CD4-positive, alpha-beta T cell (primary cell): ENCODE measurements around the gene RBPJL. TPM values are rescaled to one million over a fixed set of nuclear protein-coding genes. Genes with fewer than 3 reads are reported as not detected.
A peak's percentile ranks its signal among the peaks of the same experiment; 100 is the strongest.

ENCODE experiments used
- ATAC-seq: fragments of 200-7000 bp; cut with Tn5 transposase; one replicate; pipeline ENCODE4 v1.10.0; 2022; ENCODE audit warnings: mild to moderate bottlenecking; ENCODE audit not compliant: poor library complexity
- CTCF ChIA-PET: fragments of 350-600 bp; sonication (Branson Sonifier 250); formaldehyde crosslinking; loops from one replicate; lab custom pipeline; 2021; ENCODE audit warnings: antibody characterized with exemption, inconsistent platforms; lab: Charles Lee
- POLR2A ChIA-PET: fragments of 350-600 bp; sonication (Branson Sonifier 250); formaldehyde crosslinking; loops from one replicate; lab custom pipeline; 2021; ENCODE audit warnings: antibody characterized with exemption, inconsistent platforms; lab: Charles Lee
- DNase-seq, 14 experiments: peaks; one replicate each; pipeline ENCODE4 v3.0.0-alpha.2; 2013 to 2020; ENCODE audit warnings: mixed read lengths in 2 of 14
- H3K27ac ChIP-seq, 2 donors: one replicate each; pipeline versions ENCODE4 v1.5.1 to v1.7.0; 2013; ENCODE audit warnings: low read length in 2 of 2, low read depth in 1 of 2, mild to moderate bottlenecking in 1 of 2
- H3K27me3 ChIP-seq, 2 experiments: 1 replicate in 1 of 2; 2 replicates in 1 of 2; pipeline versions ENCODE4 v1.6.1 to v1.7.0; 2013; ENCODE audit warnings: low read length in 2 of 2, control low read depth in 1 of 2, mild to moderate bottlenecking in 1 of 2, moderate library complexity in 1 of 2; ENCODE audit not compliant: insufficient read depth in 2 of 2, control insufficient read depth in 1 of 2
- H3K36me3 ChIP-seq: one replicate; pipeline ENCODE4 v1.6.1; 2013; ENCODE audit warnings: low read length, control low read depth; ENCODE audit not compliant: insufficient read depth
- H3K4me1 ChIP-seq: one replicate; pipeline ENCODE4 v1.6.1; 2013; ENCODE audit warnings: low read length, control low read depth; ENCODE audit not compliant: insufficient read depth
- H3K4me3 ChIP-seq: one replicate; pipeline ENCODE4 v1.5.1; 2013; ENCODE audit warnings: mild to moderate bottlenecking, low read length, moderate library complexity
- H3K9me3 ChIP-seq, 2 experiments: 1 replicate in 1 of 2; 2 replicates in 1 of 2; pipeline versions ENCODE4 v1.6.1 to v1.7.0; 2013; ENCODE audit warnings: low read length in 2 of 2, mild to moderate bottlenecking in 2 of 2, control low read depth in 1 of 2, moderate library complexity in 1 of 2; ENCODE audit not compliant: control insufficient read depth in 1 of 2, insufficient read depth in 1 of 2
- H3K27ac Mint-ChIP-seq: one replicate; pipeline ENCODE4 v1.8.0; 2020; ENCODE audit warnings: mixed read lengths
- H3K27me3 Mint-ChIP-seq: one replicate; pipeline ENCODE4 v1.8.0; 2021; ENCODE audit warnings: mixed read lengths
- H3K36me3 Mint-ChIP-seq: one replicate; pipeline ENCODE4 v1.8.0; 2021; ENCODE audit warnings: low read depth, mixed read lengths
- H3K4me1 Mint-ChIP-seq: one replicate; pipeline ENCODE4 v1.8.0; 2021; ENCODE audit warnings: low read depth, mixed read lengths
- H3K4me3 Mint-ChIP-seq: one replicate; pipeline ENCODE4 v1.8.0; 2020; ENCODE audit warnings: mild to moderate bottlenecking, mixed read lengths
- H3K9me3 Mint-ChIP-seq: one replicate; pipeline ENCODE4 v1.8.0; 2020; ENCODE audit warnings: mixed read lengths
- intact Hi-C, 2 experiments: fragments of 100-400 bp; cut with DNase I in 1 of 2; cut with micrococcal nuclease in 1 of 2; formaldehyde crosslinking; loops; one replicate each; pipeline versions ENCODE4 v1.15.1 to v1.9.0; 2023 to 2025; cut with DNase I, micrococcal nuclease
- total RNA-seq, 174 experiments: library from RNA in 2 of 174; stranded (reverse) in 2 of 174; gene quantifications; one replicate each; pipeline ENCODE4 v1.2.3 and lab custom pipeline; 2021 to 2026
- TF ChIP-seq, protein P1 (sequence below): fragments of 200-600 bp; IDR thresholded peaks from one replicate; pipeline ENCODE4 v1.8.0; 2022; ENCODE audit warnings: antibody characterized with exemption, mild to moderate bottlenecking

The RBPJL gene
- total RNA-seq, 2 experiments from 2014 or later = not detected

DNA sequence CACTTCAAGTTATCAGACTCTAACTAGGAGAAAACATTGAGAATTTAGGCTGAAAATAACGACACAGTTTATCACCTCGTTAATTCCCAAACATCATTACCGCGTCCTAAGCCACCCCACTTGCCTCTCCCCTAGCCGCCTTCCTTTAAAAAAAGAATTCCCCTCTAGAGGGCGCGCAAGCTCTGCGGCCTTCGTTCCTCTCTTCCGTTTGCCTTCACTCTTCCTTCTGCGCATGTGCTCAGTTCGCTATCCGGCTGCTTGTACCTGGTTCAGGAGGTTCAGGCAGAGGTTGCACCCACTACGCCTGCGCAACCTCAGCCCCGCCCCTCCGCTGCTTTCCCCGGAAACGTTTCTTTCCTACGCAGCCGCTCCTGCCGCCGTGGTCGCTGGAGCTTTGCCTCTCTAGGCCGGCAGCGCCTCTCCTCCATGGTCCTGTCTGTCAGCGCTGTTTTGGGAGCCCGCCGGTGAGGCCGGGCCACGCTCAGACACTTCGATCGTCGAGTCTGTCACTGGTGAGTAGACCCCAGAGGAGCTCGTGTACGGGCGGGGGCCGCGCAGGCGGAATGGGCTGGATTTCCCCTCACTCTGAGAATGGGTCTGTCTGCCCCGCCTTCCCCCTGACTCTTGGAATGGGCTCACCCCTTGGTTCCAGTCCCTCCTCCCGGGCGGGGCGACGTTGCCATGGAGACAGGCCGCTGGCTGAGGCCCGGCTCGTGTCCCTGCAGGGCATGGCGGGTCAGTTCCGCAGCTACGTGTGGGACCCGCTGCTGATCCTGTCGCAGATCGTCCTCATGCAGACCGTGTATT, 56.4 kb downstream of the RBPJL start, which contains the start of gene SYS1:
TSS of gene SYS1 (plus strand) at position 353 of the 807 bp plus-strand sequence. CDS start at position 729, 376 bp downstream.
- intact Hi-C loops = loop anchor here (1.0 to 2.0 kb wide), 8 partner anchors 10 to 408 kb away; partner anchors contain the start of gene PIGT (in 1 of the 2)
- peaks cover 38% of the 10 kb centered on the region for H3K36me3 Mint-ChIP-seq
- Histone ChIP-seq H3K27me3 (no peaks in the 10 kb centered on the region), H3K9me3 (no peaks in the 10 kb centered on the region), H3K4me3 (peak within 1 kb of the TSS; percentile 96), H3K4me1 (peaks cover 55% of the 10 kb centered on the region), H3K27ac (peak within 1 kb of the TSS; percentile 98 to 99), H3K36me3 (peaks cover 29% of the 10 kb centered on the region)
- TF ChIP-seq, protein P1, sequence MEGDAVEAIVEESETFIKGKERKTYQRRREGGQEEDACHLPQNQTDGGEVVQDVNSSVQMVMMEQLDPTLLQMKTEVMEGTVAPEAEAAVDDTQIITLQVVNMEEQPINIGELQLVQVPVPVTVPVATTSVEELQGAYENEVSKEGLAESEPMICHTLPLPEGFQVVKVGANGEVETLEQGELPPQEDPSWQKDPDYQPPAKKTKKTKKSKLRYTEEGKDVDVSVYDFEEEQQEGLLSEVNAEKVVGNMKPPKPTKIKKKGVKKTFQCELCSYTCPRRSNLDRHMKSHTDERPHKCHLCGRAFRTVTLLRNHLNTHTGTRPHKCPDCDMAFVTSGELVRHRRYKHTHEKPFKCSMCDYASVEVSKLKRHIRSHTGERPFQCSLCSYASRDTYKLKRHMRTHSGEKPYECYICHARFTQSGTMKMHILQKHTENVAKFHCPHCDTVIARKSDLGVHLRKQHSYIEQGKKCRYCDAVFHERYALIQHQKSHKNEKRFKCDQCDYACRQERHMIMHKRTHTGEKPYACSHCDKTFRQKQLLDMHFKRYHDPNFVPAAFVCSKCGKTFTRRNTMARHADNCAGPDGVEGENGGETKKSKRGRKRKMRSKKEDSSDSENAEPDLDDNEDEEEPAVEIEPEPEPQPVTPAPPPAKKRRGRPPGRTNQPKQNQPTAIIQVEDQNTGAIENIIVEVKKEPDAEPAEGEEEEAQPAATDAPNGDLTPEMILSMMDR = peak; percentile 92
- peaks cover 46% of the 10 kb centered on the region for H3K4me1 Mint-ChIP-seq
- no peaks in the 10 kb centered on the region for H3K27me3 Mint-ChIP-seq
- peak within 1 kb of the TSS; percentile 91 for H3K4me3 Mint-ChIP-seq
- peak; percentile 86 for ATAC-seq
- DNase-seq = peak; percentile 97 to 100 (median 99)
- POLR2A ChIA-PET = interaction anchor here (0.6 to 6.8 kb wide), 19 partner anchors 8 to 571 kb away, joined by 3 to 184 read pairs (median 6); partner anchors contain the start of genes DBNDD2, DNTTIP1, PCIF1 and PIGT
- no peaks in the 10 kb centered on the region for H3K9me3 Mint-ChIP-seq
- CTCF ChIA-PET = interaction anchor here (0.5 to 5.7 kb wide), 24 partner anchors 10 to 436 kb away, joined by 3 to 116 read pairs (median 5); partner anchors contain the start of genes PIGT and SDC4
- H3K27ac Mint-ChIP-seq = peak within 1 kb of the TSS; percentile 85

DNA sequence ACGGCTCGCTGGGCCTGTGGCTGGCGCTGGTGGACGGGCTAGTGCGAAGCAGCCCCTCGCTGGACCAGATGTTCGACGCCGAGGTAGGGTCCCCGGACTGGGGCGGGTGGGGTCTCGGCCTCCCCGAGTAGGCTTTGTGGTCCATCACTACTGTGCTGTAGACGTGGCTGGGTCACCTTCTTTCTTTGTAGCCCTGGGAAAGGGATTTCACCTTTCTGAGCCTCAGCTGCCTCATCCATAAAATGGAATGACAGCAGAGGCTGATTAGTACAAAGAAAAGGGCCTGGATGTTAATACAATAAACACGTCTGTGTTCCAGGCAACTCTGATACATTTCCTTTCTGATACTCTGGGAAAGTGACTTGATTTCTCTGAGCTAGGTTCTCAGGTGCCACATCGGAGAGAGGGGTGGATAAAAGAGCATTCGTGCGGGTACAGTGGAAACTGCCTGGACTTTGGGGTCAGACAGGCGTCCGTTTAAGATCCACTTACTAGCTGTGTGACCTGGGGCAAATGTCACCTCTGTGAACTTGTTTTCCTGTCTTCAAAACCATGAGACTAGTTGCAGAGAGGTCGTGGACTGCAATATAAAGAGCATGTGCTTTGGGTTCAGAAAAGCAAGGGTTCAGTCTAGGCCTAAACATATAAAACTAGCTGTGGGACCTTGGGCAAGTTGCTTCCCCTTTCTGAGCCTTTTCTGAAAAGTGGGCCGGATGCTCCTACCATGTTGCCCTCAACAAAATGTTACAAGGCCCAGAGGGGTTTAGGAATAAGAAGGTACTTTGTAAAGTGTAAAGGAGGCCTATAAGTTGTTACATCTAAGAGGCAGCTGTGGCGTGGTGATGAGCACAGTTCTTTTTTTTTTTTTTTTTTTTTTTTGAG, 57.2 kb downstream of the RBPJL start:
- intact Hi-C loops = loop anchor here (1.0 to 2.0 kb wide), 7 partner anchors 9 to 407 kb away; partner anchors contain the start of gene PIGT (in 1 of the 2)
- H3K4me1 Mint-ChIP-seq = peaks cover 54% of the 10 kb centered on the region
- no peaks in the 10 kb centered on the region for H3K27me3 Mint-ChIP-seq
- Histone ChIP-seq H3K27me3 (no peaks in the 10 kb centered on the region), H3K4me1 (peaks cover 55% of the 10 kb centered on the region), H3K4me3 (peak overlapping the region; percentile 96), H3K27ac (peak overlapping the region; percentile 98 to 99), H3K36me3 (peaks cover 36% of the 10 kb centered on the region), H3K9me3 (no peaks in the 10 kb centered on the region)
- peak overlapping the region; percentile 91 for H3K4me3 Mint-ChIP-seq
- H3K27ac Mint-ChIP-seq = peak overlapping the region; percentile 85
- TF ChIP-seq, protein P1 = no peak
- ATAC-seq (no peak), DNase-seq (no peak)
- ChIA-PET POLR2A (interaction anchor here (0.7 to 6.8 kb wide), 15 partner anchors 9 to 570 kb away, joined by 3 to 184 read pairs (median 6); partner anchors contain the start of genes DBNDD2, DNTTIP1, PCIF1 and PIGT), CTCF (interaction anchor here (0.5 to 5.7 kb wide), 23 partner anchors 10 to 407 kb away, joined by 3 to 116 read pairs (median 5); partner anchors contain the start of genes PIGT and SDC4)
- peaks cover 47% of the 10 kb centered on the region for H3K36me3 Mint-ChIP-seq
- H3K9me3 Mint-ChIP-seq = no peaks in the 10 kb centered on the region
